Measurements from ENCODE around the gene HSPA1L.

- TF ChIP-seq YY1 (IDR thresholded peaks at IDR 0.05; ENCODE audit: insufficient read depth, insufficient read length) (no peak), SUZ12 (IDR thresholded peaks at IDR 0.05; ENCODE audit: extremely low read depth, insufficient read depth, insufficient read length) (no peak)
Observed at GRCh38 chr6:31850765-31851484, 35.8 kb upstream of the HSPA1L start.

All from NT2/D1 (cell line).